Right atrium auricular region (tissue), 2 donors: ENCODE results near the gene ACOT6. TPM values are rescaled to one million over a fixed set of nuclear protein-coding genes. Genes with fewer than 3 reads are reported as not detected.

Experiments used
- DNase-seq: peaks from one replicate; pipeline ENCODE4 v3.0.0-alpha.2; 2019; ENCODE audit warnings: low spot score
- H3K27ac ChIP-seq, 2 donors: fragments of 200-600 bp; sonication (generic); 1 replicate in 1 of 2; 2 replicates in 1 of 2; pipeline ENCODE4 v1.5.1; 2016 to 2019
- H3K27me3 ChIP-seq, 2 donors: fragments of 200-600 bp; sonication (generic); one replicate each; pipeline versions ENCODE4 v1.5.1 to v1.6.0; 2017 to 2019
- H3K36me3 ChIP-seq: fragments of 200-600 bp; sonication (generic); one replicate; pipeline ENCODE4 v1.5.1; 2016
- H3K4me1 ChIP-seq, 2 donors: fragments of 200-600 bp; sonication (generic); one replicate each; pipeline versions ENCODE4 v1.5.1 to v1.6.0; 2017 to 2019
- H3K4me3 ChIP-seq, 2 donors: fragments of 200-600 bp; sonication (generic); 1 replicate in 1 of 2; 2 replicates in 1 of 2; pipeline ENCODE4 v1.5.1; 2017 to 2019; ENCODE audit warnings: mild to moderate bottlenecking in 1 of 2, moderate library complexity in 1 of 2
- H3K9me3 ChIP-seq, 2 donors: fragments of 200-600 bp; sonication (generic); one replicate each; pipeline ENCODE4 v1.5.1; 2019
- total RNA-seq, 2 donors: library from RNA; depleted of rRNA; stranded (reverse); fragments of >200 nt; gene quantifications; one replicate each; pipeline ENCODE4 v1.1.0, GENCODE V29; 2016
- TF ChIP-seq, protein P1 (sequence below), 2 donors: fragments of 200-600 bp; sonication (generic); IDR thresholded peaks; one replicate each; pipeline ENCODE4 v1.5.1; 2019; ENCODE audit warnings: antibody characterized with exemption in 2 of 2

Gene ACOT6
- total RNA-seq, 2 donors from 2014 or later, result not detected

GRCh38 chr14:73619524-73619923 lies 7.2 kb downstream of the ACOT6 start:
- no peak for DNase-seq
- Histone ChIP-seq H3K9me3 (no peaks in the 10 kb centered on the region), H3K4me3 (no peak overlapping the region), H3K27me3 (no peaks in the 10 kb centered on the region), H3K4me1 (no peaks in the 10 kb centered on the region), H3K27ac (no peak overlapping the region), H3K36me3 (no peaks in the 10 kb centered on the region)
- TF ChIP-seq, protein P1, sequence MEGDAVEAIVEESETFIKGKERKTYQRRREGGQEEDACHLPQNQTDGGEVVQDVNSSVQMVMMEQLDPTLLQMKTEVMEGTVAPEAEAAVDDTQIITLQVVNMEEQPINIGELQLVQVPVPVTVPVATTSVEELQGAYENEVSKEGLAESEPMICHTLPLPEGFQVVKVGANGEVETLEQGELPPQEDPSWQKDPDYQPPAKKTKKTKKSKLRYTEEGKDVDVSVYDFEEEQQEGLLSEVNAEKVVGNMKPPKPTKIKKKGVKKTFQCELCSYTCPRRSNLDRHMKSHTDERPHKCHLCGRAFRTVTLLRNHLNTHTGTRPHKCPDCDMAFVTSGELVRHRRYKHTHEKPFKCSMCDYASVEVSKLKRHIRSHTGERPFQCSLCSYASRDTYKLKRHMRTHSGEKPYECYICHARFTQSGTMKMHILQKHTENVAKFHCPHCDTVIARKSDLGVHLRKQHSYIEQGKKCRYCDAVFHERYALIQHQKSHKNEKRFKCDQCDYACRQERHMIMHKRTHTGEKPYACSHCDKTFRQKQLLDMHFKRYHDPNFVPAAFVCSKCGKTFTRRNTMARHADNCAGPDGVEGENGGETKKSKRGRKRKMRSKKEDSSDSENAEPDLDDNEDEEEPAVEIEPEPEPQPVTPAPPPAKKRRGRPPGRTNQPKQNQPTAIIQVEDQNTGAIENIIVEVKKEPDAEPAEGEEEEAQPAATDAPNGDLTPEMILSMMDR (IDR thresholded peaks at IDR 0.05), result no peak

- TF ChIP-seq, protein P1 (IDR thresholded peaks at IDR 0.05), result no peak
- no peaks in the 10 kb centered on the region for H3K9me3 ChIP-seq
- no peaks in the 10 kb centered on the region for H3K4me1 ChIP-seq
- DNase-seq, result no peak
- H3K36me3 ChIP-seq, result no peaks in the 10 kb centered on the region
- H3K27me3 ChIP-seq, result no peaks in the 10 kb centered on the region
- H3K4me3 ChIP-seq, result no peak overlapping the region
- H3K27ac ChIP-seq, result no peak overlapping the region
Observed at GRCh38 chr14:73620268-73620667, 8.0 kb downstream of the ACOT6 start.

DNA sequence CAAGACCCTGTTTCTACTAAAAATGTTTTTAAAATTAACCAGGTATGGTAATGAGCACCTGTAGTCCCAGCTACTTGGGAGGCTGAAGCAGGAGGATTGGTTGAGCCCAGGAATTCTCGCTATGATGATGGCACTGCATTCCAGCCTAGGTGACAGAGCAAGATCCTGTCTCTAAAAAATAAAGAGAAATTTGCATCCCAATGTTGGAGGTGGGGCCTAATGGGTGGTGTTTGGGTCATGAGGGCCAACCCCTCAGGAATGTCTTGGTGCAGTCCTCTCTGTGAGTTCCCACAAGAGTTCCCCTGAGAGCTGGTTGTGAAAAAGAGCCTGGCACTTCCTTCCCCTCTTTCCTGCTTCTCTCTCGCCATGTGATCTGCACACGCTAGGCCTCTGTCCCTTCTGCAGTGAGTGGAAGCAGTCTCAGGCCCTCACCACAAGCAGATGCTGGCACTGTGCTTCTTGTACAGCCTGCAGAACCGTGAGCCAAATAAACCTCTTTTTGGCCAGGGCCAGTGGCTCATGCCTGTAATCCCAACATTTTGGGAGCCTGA lies 11.3 kb downstream of the ACOT6 start:
- H3K27me3 ChIP-seq, result no peaks in the 10 kb centered on the region
- no peak overlapping the region for H3K4me3 ChIP-seq
- TF ChIP-seq, protein P1 (IDR thresholded peaks at IDR 0.05), result no peak
- H3K4me1 ChIP-seq, result no peaks in the 10 kb centered on the region
- no peaks in the 10 kb centered on the region for H3K9me3 ChIP-seq
- H3K36me3 ChIP-seq, result no peaks in the 10 kb centered on the region
- DNase-seq, result no peak
- no peak overlapping the region for H3K27ac ChIP-seq

- no peaks in the 10 kb centered on the region for H3K9me3 ChIP-seq
- no peak for DNase-seq
- H3K36me3 ChIP-seq, result no peaks in the 10 kb centered on the region
- no peak overlapping the region for H3K4me3 ChIP-seq
- TF ChIP-seq, protein P1 (IDR thresholded peaks at IDR 0.05), result no peak
- H3K4me1 ChIP-seq, result no peaks in the 10 kb centered on the region
- no peaks in the 10 kb centered on the region for H3K27me3 ChIP-seq
- no peak overlapping the region for H3K27ac ChIP-seq
Observed at GRCh38 chr14:73625706-73626105, 13.4 kb downstream of the ACOT6 start.

DNA sequence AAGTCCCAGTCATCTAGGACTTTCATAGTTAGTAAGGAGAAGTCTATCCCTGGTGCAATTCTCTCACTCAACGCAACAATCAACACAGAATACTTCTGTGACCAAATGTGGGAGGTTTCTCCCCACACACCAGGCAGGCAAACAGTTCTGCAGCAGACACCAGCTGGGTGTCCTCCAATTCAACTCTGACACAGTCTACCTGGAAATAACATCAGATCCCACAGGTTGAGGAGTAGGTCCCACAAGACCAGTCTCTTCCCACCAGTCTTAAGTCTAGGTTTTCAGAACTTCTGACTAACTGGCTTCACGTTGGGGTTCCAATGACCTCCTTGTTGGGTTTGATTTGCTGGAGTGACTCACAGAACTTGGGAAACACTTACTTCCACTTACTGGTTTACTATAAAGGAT lies 14.8 kb downstream of the ACOT6 start:
- H3K4me3 ChIP-seq, result no peak overlapping the region
- DNase-seq, result no peak
- TF ChIP-seq, protein P1 (IDR thresholded peaks at IDR 0.05), result no peak
- no peaks in the 10 kb centered on the region for H3K4me1 ChIP-seq
- H3K9me3 ChIP-seq, result no peaks in the 10 kb centered on the region
- no peak overlapping the region for H3K27ac ChIP-seq
- H3K36me3 ChIP-seq, result no peaks in the 10 kb centered on the region
- no peaks in the 10 kb centered on the region for H3K27me3 ChIP-seq
